Measurements from ENCODE around the gene CYP26A1. TPM values are rescaled to one million over a fixed set of nuclear protein-coding genes. Genes with fewer than 3 reads are reported as not detected.

Gene CYP26A1
- total and polyA plus RNA-seq, 2 donors (not counting 1 experiment from before 2014, with no cell fraction given): under 0.01 TPM; not detected in 1

GRCh38 chr10:93032105-93032808 is 41.4 kb upstream of the CYP26A1 start:
- Histone ChIP-seq H3K4me3 (replicated peaks in 1 of 4; ENCODE audit: control extremely low read depth in 1 of 4, insufficient read depth in 1 of 4, low read depth in 3 of 4, low read length in 4 of 4) (no peak overlapping the region), H3K9me3 (ENCODE audit: control insufficient read depth, insufficient read depth, low read depth, low read length) (no peaks in the 10 kb centered on the region), H2AFZ (ENCODE audit: low read length) (no peak overlapping the region), H3K79me2 (ENCODE audit: control insufficient read depth, insufficient read depth, low read length) (no peaks in the 10 kb centered on the region), H3K9ac (ENCODE audit: insufficient read depth, low read length) (no peak overlapping the region), H3K4me1 (ENCODE audit: control insufficient read depth, extremely low read depth, insufficient read depth, low read length) (peaks cover 7% of the 10 kb centered on the region), H3K4me2 (ENCODE audit: extremely low read depth, insufficient read depth, low read length) (no peak overlapping the region), H3K27me3 (ENCODE audit: control insufficient read depth, insufficient read depth, low read length) (no peaks in the 10 kb centered on the region), H4K20me1 (ENCODE audit: control insufficient read depth, extremely low read depth, insufficient read depth, low read length) (no peaks in the 10 kb centered on the region), H3K36me3 (ENCODE audit: control insufficient read depth, insufficient read depth, low read length) (no peaks in the 10 kb centered on the region), H3K27ac (ENCODE audit: insufficient read depth, low read length) (no peak overlapping the region)
- TF ChIP-seq EZH2 (IDR thresholded peaks at IDR 0.05; ENCODE audit: low read length, missing control alignments) (no peak), CTCF (conservative IDR thresholded peaks at IDR 0.05 in 1 of 2, IDR thresholded peaks at IDR 0.05 in 1 of 2; ENCODE audit: low read depth in 1 of 2, low read length in 2 of 2) (no peak)
- DNase-seq (ENCODE audit: low read depth in 2 of 2): no peak

- Histone ChIP-seq H4K20me1 (ENCODE audit: control insufficient read depth, extremely low read depth, insufficient read depth, low read length) (no peaks in the 10 kb centered on the region), H3K4me1 (ENCODE audit: control insufficient read depth, extremely low read depth, insufficient read depth, low read length) (peaks cover 7% of the 10 kb centered on the region), H3K9ac (ENCODE audit: insufficient read depth, low read length) (no peak overlapping the region), H3K4me3 (replicated peaks in 1 of 4; ENCODE audit: control extremely low read depth in 1 of 4, insufficient read depth in 1 of 4, low read depth in 3 of 4, low read length in 4 of 4) (no peak overlapping the region), H3K79me2 (ENCODE audit: control insufficient read depth, insufficient read depth, low read length) (no peaks in the 10 kb centered on the region), H2AFZ (ENCODE audit: low read length) (no peak overlapping the region), H3K4me2 (ENCODE audit: extremely low read depth, insufficient read depth, low read length) (no peak overlapping the region), H3K27me3 (ENCODE audit: control insufficient read depth, insufficient read depth, low read length) (no peaks in the 10 kb centered on the region), H3K9me3 (ENCODE audit: control insufficient read depth, insufficient read depth, low read depth, low read length) (no peaks in the 10 kb centered on the region), H3K27ac (ENCODE audit: insufficient read depth, low read length) (no peak overlapping the region), H3K36me3 (ENCODE audit: control insufficient read depth, insufficient read depth, low read length) (no peaks in the 10 kb centered on the region)
- no peak for TF ChIP-seq CTCF (conservative IDR thresholded peaks at IDR 0.05 in 1 of 2, IDR thresholded peaks at IDR 0.05 in 1 of 2; ENCODE audit: low read depth in 1 of 2, low read length in 2 of 2)
- TF ChIP-seq EZH2 (IDR thresholded peaks at IDR 0.05; ENCODE audit: low read length, missing control alignments): no peak
- DNase-seq (ENCODE audit: low read depth in 2 of 2): no peak
Measured at GRCh38 chr10:93032809-93033137, 40.9 kb upstream of the CYP26A1 start.

- TF ChIP-seq EZH2 (IDR thresholded peaks at IDR 0.05; ENCODE audit: low read length, missing control alignments) (no peak), CTCF (conservative IDR thresholded peaks at IDR 0.05 in 1 of 2, IDR thresholded peaks at IDR 0.05 in 1 of 2; ENCODE audit: low read depth in 1 of 2, low read length in 2 of 2) (no peak)
- Histone ChIP-seq H3K4me3 (replicated peaks in 1 of 4; ENCODE audit: control extremely low read depth in 1 of 4, insufficient read depth in 1 of 4, low read depth in 3 of 4, low read length in 4 of 4) (no peak overlapping the region), H4K20me1 (ENCODE audit: control insufficient read depth, extremely low read depth, insufficient read depth, low read length) (no peaks in the 10 kb centered on the region), H2AFZ (ENCODE audit: low read length) (no peak overlapping the region), H3K27ac (ENCODE audit: insufficient read depth, low read length) (no peak overlapping the region), H3K4me1 (ENCODE audit: control insufficient read depth, extremely low read depth, insufficient read depth, low read length) (peaks cover 7% of the 10 kb centered on the region), H3K79me2 (ENCODE audit: control insufficient read depth, insufficient read depth, low read length) (no peaks in the 10 kb centered on the region), H3K27me3 (ENCODE audit: control insufficient read depth, insufficient read depth, low read length) (no peaks in the 10 kb centered on the region), H3K9ac (ENCODE audit: insufficient read depth, low read length) (no peak overlapping the region), H3K4me2 (ENCODE audit: extremely low read depth, insufficient read depth, low read length) (no peak overlapping the region), H3K9me3 (ENCODE audit: control insufficient read depth, insufficient read depth, low read depth, low read length) (no peaks in the 10 kb centered on the region), H3K36me3 (ENCODE audit: control insufficient read depth, insufficient read depth, low read length) (no peaks in the 10 kb centered on the region)
- DNase-seq (ENCODE audit: low read depth in 2 of 2): peak in 1 of 2 donors; percentile 12
Measured at GRCh38 chr10:93034426-93034825, 39.3 kb upstream of the CYP26A1 start.

All from fibroblast of lung (primary cell).